ENCODE results near the gene RAPGEF2. TPM values are rescaled to one million over a fixed set of nuclear protein-coding genes. Genes with fewer than 3 reads are reported as not detected.

The RAPGEF2 gene
- total and polyA plus RNA-seq, 9 of the 15 experiments (the other 6 are each of a cell fraction or from before 2014, with no cell fraction given) = 3.1 to 32.6 (median 23.1) TPM

- Histone ChIP-seq H3K4me3 (no peak overlapping the region), H3K27ac (ENCODE audit: extremely low read depth, low read depth, low read length) (no peak overlapping the region), H2AFZ (ENCODE audit: low read depth, low read length) (no peak overlapping the region), H3K9me3 (replicated peaks; ENCODE audit: control insufficient read depth, insufficient read depth, low read depth, low read length) (no peaks in the 10 kb centered on the region), H3K36me3 (ENCODE audit: control insufficient read depth, insufficient read depth, low read length) (peaks cover 11% of the 10 kb centered on the region; the same call in 1 of the 3 replicates), H3K79me2 (ENCODE audit: control insufficient read depth, insufficient read depth, low read length) (no peaks in the 10 kb centered on the region), H3K27me3 (ENCODE audit: control insufficient read depth in 2 of 2, insufficient read depth in 2 of 2, low read length in 2 of 2) (no peaks in the 10 kb centered on the region), H3K9me1 (ENCODE audit: control insufficient read depth, insufficient read depth, low read length) (no peaks in the 10 kb centered on the region), H3K9ac (ENCODE audit: insufficient read depth in 1 of 2, low read depth in 2 of 2, low read length in 2 of 2) (no peak overlapping the region), H4K20me1 (replicated peaks; ENCODE audit: control insufficient read depth, insufficient read depth, low read length) (no peaks in the 10 kb centered on the region), H3K4me2 (ENCODE audit: insufficient read depth, low read length) (no peak overlapping the region), H3K4me1 (replicated peaks in 1 of 2; ENCODE audit: control insufficient read depth in 2 of 2, insufficient read depth in 2 of 2, low read length in 2 of 2) (no peaks in the 10 kb centered on the region)
- intact Hi-C loops (cut with micrococcal nuclease) = no loop called here
- in situ Hi-C loops (cut with MboI) = no loop called here
- ATAC-seq = no peak
- ChIA-PET CTCF (ENCODE audit: low intra/inter-chr PET ratio) (no interaction called here), POLR2A (interaction anchor here (0.6 kb wide), 1 partner anchor 13 kb away, joined by 3 read pairs; no protein-coding TSS in a partner anchor)
- no peak for DNase-seq (ENCODE audit: extremely low read depth in 1 of 4, low spot score in 3 of 4)
- BruUV-seq (replicated peaks) = no TSS peak
- FAIRE-seq = no peak
- TF ChIP-seq, protein P1, sequence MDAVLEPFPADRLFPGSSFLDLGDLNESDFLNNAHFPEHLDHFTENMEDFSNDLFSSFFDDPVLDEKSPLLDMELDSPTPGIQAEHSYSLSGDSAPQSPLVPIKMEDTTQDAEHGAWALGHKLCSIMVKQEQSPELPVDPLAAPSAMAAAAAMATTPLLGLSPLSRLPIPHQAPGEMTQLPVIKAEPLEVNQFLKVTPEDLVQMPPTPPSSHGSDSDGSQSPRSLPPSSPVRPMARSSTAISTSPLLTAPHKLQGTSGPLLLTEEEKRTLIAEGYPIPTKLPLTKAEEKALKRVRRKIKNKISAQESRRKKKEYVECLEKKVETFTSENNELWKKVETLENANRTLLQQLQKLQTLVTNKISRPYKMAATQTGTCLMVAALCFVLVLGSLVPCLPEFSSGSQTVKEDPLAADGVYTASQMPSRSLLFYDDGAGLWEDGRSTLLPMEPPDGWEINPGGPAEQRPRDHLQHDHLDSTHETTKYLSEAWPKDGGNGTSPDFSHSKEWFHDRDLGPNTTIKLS (IDR thresholded peaks at IDR 0.05; ENCODE audit: borderline replicate concordance, low read depth) = no peak
- no peak for TF ChIP-seq RBBP5 (IDR thresholded peaks at IDR 0.05; ENCODE audit: borderline replicate concordance, insufficient read depth, low read length, poor library complexity, severe bottlenecking)
- no peak for TF ChIP-seq MYNN (IDR thresholded peaks at IDR 0.05)
- no peak for TF ChIP-seq MYNN (CRISPR knock-in tag; IDR thresholded peaks at IDR 0.05)
- no peak for TF ChIP-seq EWSR1 (IDR thresholded peaks at IDR 0.05; ENCODE audit: borderline replicate concordance, low read depth, partially characterized antibody)
- TF ChIP-seq, protein P2, sequence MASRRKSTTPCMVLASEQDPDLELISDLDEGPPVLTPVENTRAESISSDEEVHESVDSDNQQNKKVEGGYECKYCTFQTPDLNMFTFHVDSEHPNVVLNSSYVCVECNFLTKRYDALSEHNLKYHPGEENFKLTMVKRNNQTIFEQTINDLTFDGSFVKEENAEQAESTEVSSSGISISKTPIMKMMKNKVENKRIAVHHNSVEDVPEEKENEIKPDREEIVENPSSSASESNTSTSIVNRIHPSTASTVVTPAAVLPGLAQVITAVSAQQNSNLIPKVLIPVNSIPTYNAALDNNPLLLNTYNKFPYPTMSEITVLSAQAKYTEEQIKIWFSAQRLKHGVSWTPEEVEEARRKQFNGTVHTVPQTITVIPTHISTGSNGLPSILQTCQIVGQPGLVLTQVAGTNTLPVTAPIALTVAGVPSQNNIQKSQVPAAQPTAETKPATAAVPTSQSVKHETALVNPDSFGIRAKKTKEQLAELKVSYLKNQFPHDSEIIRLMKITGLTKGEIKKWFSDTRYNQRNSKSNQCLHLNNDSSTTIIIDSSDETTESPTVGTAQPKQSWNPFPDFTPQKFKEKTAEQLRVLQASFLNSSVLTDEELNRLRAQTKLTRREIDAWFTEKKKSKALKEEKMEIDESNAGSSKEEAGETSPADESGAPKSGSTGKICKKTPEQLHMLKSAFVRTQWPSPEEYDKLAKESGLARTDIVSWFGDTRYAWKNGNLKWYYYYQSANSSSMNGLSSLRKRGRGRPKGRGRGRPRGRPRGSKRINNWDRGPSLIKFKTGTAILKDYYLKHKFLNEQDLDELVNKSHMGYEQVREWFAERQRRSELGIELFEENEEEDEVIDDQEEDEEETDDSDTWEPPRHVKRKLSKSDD (conservative IDR thresholded peaks at IDR 0.05; ENCODE audit: low read length) = no peak
- TF ChIP-seq NUFIP1 (IDR thresholded peaks at IDR 0.05; ENCODE audit: partially characterized antibody) = no peak
- TF ChIP-seq MXI1 (IDR thresholded peaks at IDR 0.05; ENCODE audit: low read depth, low read length) = no peak
- no peak for TF ChIP-seq ZBTB1 (CRISPR knock-in tag; IDR thresholded peaks at IDR 0.05; ENCODE audit: borderline replicate concordance, low read depth)
- TF ChIP-seq, protein P3, sequence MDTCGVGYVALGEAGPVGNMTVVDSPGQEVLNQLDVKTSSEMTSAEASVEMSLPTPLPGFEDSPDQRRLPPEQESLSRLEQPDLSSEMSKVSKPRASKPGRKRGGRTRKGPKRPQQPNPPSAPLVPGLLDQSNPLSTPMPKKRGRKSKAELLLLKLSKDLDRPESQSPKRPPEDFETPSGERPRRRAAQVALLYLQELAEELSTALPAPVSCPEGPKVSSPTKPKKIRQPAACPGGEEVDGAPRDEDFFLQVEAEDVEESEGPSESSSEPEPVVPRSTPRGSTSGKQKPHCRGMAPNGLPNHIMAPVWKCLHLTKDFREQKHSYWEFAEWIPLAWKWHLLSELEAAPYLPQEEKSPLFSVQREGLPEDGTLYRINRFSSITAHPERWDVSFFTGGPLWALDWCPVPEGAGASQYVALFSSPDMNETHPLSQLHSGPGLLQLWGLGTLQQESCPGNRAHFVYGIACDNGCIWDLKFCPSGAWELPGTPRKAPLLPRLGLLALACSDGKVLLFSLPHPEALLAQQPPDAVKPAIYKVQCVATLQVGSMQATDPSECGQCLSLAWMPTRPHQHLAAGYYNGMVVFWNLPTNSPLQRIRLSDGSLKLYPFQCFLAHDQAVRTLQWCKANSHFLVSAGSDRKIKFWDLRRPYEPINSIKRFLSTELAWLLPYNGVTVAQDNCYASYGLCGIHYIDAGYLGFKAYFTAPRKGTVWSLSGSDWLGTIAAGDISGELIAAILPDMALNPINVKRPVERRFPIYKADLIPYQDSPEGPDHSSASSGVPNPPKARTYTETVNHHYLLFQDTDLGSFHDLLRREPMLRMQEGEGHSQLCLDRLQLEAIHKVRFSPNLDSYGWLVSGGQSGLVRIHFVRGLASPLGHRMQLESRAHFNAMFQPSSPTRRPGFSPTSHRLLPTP (IDR thresholded peaks at IDR 0.05; ENCODE audit: borderline replicate concordance, extremely low read depth, insufficient read length) = no peak
- no peak for TF ChIP-seq MCM5 (IDR thresholded peaks at IDR 0.05; ENCODE audit: low read depth)
- TF ChIP-seq ZNF384 (IDR thresholded peaks at IDR 0.05; ENCODE audit: low read depth, low read length) = no peak
Measured at GRCh38 chr4:159326480-159326879, 223.6 kb downstream of the RAPGEF2 start.
